GM12892 (cell line): ENCODE results near the gene IGDCC3.

ENCODE experiments used
- DNase-seq: peaks from one replicate; pipeline ENCODE4 v3.0.0; 2011; ENCODE audit not compliant: insufficient read length
- FAIRE-seq: peaks from 2 replicates; lab custom pipeline; 2011; peaks lifted over from hg19 to GRCh38; lab: Jason Lieb, UNC
- POLR2A ChIP-seq: IDR thresholded peaks from 2 replicates; pipeline ENCODE4 v1.6.1; 2011; ENCODE audit warnings: low read depth, low read length, control low read depth
- POLR2AphosphoS5 ChIP-seq: IDR thresholded peaks from 2 replicates; pipeline ENCODE4 v1.6.1; 2011; ENCODE audit warnings: low read depth, low read length, control low read depth
- TAF1 ChIP-seq: IDR thresholded peaks from 2 replicates; pipeline ENCODE4 v1.6.1; 2011; ENCODE audit warnings: low read depth, mild to moderate bottlenecking, control low read depth, low read length, borderline replicate concordance

Gene IGDCC3

DNA sequence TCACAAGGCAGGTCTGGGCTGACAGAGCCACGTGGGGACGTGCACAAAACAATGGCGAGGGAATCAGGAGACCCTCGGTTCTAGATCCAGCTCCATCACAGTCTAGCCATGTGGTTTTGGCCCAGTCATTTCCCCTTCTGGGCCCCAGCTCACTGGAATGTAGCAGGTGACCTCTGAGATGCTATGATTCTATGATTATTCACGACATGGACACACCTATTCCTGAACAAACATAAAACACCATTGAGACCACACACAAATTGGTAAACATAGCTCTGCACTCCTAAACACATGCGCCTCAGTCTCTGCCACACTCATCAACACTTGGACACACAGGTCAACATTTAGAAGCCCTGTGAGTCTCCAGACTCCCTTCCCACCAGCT lies 36.0 kb upstream of the IGDCC3 start:
- DNase-seq (no peak), FAIRE-seq (no peak)
- TF ChIP-seq POLR2A (no peak), TAF1 (no peak), POLR2AphosphoS5 (no peak)

DNA sequence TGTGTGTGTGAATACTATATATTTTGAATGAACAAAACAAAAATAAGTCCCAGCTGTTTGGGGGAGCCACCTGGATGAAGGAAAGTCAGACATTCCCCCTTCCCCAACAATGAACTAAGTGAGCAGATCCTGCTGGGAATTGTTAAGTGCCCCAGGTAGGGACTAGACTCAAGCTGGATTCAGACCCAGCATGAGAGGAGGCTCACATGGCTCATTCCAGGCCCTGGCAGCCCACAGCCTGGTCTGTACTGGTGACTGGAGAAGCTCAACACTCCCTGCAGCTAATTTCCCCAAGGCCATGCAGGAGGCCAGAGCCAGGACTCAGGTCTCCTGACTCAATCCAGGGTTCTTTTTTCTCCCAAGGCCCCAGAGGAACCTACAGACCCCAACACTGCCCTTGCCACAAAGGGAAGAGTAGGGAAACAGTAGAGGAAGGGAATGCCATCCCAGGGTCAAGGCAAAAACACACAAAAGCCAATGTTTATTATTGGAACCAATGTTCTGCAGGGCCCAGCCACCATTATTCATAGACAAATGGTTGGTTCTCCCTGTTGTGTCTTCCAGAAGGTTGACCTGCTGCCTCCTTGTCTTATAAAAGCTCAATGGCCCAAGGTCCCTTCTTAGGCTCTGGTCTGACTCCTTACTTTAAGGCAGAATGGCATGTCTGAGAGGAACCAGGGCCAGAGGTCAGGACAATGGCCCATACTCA lies 35.4 kb upstream of the IGDCC3 start:
- no peak for FAIRE-seq
- no peak for DNase-seq
- no peak for TF ChIP-seq TAF1
- TF ChIP-seq POLR2A = no peak
- TF ChIP-seq POLR2AphosphoS5 = no peak

DNA sequence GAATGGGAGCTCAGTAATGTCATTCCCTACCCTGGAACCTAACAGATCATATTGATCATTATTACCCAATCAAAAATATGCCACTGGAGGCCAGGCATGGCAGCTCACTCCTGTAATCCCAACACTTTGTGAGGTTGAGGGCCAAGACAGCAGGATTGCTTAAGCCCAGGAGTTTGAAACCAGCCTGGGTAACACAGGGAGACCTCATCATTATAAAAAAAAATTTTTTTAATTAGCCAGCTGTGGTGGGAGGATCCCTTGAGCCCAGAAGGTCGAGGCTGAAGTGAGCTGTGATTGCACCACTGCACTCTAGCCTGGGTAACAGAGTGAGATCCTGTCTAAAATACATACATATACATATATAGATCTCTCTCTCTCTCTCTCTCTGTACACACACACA lies 34.8 kb upstream of the IGDCC3 start:
- DNase-seq = no peak
- TF ChIP-seq POLR2A = no peak
- no peak for TF ChIP-seq TAF1
- no peak for TF ChIP-seq POLR2AphosphoS5
- FAIRE-seq = no peak

DNA sequence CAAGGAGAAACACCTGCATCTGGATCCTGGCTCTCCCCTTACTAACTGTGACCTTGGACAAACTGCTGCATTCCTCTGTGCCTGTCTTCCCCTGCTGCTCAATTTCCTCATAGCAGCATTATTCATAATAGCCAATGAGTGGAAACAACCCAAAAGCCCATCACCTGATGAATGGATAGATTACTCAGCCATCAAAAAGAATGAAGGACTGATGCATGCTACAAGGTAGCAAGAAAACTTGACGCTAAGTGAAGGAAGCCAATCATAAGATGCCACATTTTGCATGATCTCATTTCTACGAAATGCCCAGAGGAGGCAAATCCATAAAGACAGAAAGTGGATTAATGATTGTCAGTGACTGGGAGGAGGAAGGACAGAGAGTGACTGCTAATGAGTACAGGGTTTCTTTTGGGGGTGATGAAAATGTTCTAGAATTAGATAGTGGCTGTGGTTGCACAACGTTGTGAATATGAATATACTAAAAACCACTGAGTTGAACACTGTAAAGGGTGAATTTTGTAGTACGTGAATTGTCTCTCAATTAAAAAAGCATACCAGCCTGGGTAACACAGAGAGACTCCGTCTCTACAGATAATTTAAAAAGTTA lies 33.8 kb upstream of the IGDCC3 start:
- TF ChIP-seq TAF1 (no peak), POLR2A (no peak)
- FAIRE-seq (no peak), DNase-seq (no peak)

DNA sequence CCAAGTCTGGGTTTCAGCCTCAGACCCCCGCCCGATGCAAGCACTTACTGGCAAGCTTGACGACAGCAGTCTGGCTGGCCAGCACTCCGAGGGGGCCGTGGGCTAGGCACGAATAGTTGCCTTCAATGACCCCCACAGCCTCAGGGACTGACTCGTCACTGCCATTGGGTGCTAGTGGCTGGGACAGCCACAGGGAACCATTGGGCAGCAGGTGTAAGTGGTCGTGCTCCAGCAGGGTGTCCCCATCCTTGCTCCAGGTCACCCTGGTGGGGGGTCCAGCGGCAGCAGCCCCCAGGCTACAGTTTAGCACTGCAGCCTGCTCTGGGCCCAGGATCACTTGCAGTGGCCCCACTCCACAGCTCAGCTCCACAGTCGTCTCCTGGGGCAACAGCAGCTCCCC lies 33.2 kb upstream of the IGDCC3 start:
- DNase-seq (no peak), FAIRE-seq (no peak)
- no peak for TF ChIP-seq TAF1
- no peak for TF ChIP-seq POLR2A
- TF ChIP-seq POLR2AphosphoS5 = no peak

DNA sequence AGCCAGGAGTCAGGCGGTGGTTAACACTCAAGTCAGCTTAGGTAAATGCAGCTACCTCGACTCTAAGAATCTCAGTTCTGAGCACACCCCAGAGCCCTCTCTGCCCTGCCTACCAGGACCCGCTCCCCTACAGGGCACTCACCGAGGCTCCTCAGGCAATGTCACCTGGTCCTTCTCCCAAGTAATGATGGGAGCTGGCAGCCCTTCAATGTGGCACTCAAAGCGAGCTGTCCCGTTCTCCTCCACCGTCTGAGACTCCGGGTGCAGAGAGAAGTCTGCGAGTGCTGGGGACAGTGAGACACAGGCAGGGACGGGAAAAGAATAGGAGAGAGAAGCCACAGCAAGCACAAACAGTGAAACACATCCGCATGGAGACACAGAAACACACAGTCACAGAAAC lies 32.2 kb upstream of the IGDCC3 start:
- FAIRE-seq = no peak
- TF ChIP-seq POLR2AphosphoS5 = no peak
- TF ChIP-seq TAF1 = no peak
- TF ChIP-seq POLR2A = no peak
- no peak for DNase-seq

DNA sequence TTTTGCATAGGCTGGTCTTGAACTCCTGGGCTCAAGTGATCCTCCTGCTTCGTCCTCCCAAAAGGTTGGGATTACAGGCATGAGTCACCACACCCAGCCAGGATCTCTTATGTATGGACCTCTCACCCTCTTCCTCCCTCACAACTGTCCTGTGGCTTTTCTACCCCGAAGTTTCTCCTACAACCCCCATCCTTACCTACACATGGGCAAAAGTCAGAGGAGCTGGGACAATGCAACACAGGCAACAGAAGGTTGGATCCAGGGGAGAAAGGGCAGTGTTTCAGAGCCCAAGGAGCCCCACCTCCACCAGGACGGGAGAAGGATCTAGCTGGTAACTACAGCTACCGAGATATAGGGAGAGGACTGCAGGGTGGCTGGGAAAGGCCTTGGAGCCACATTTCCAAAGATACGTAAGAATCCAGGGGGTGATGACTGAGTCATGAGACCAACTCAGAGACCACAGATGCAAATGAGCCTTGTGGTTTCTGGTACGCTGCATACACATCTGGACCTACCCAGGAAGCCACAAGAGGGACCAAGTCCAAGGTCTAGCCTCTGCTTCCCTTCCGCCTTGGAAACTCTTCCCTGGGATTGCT lies 31.3 kb upstream of the IGDCC3 start:
- TF ChIP-seq POLR2AphosphoS5 = no peak
- TF ChIP-seq TAF1 = no peak
- TF ChIP-seq POLR2A = no peak
- DNase-seq = no peak
- FAIRE-seq = no peak

DNA sequence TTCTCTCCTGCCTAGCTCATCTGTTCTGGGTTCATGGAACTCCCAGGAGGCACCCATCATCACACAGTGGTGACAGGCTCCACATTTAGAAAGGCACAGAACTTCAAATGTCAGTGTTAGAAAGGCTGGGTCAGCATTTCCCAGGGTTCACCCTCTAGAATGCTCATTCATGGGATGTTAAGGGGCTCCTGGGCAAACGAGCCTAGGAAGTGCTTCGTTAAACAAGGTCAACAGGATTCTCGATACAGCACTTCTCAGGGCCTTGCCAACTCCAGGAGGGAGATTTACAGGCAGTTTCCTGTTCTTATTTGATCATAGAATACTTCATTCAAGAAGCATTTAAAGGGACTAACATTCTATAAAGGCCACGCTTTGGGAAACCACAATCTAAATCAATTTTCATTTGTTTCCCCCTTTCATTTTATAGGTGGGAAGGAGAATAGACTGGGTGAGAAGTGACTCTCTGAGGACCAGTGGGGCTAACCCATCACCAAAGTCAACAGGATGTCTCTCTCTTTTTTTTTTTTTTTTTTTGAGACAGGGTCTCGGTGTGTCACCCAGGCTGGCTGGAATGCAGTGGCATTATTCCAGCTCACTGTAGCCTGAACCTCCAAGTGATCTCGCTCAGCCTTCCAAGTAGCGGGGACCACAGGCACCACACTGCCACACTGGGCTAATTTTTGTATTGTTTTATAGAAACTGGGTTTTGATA lies 30.7 kb upstream of the IGDCC3 start:
- no peak for TF ChIP-seq POLR2A
- no peak for TF ChIP-seq TAF1
- TF ChIP-seq POLR2AphosphoS5 = no peak
- FAIRE-seq (no peak), DNase-seq (no peak)

DNA sequence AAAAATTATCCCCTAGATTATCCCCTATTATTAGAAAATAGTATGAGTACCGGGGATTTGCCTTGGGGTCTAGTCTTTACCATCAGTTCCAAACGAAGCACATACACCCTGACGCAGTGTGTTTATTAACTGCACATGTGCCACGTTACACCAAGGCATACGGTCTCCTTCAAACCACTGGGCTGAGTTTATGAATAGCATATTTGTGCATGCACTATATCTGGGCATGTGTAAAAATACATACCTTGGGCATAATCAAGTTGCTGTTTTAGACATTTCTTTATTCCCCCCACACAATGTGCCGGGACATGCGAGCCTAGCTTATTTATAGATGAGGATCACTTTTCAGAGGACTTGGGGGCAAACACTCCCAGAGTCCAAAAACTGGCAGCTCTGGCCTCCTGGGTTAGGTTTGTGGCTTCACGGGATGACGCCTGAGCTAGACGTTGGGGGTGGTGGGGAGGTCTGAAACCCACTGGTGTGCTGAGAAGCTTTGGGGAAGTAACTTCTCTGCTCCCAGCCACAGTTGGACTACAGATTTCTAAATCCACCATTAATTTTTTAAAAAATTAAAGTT lies 28.7 kb upstream of the IGDCC3 start:
- no peak for FAIRE-seq
- DNase-seq = no peak
- TF ChIP-seq TAF1 (no peak), POLR2A (no peak), POLR2AphosphoS5 (no peak)

DNA sequence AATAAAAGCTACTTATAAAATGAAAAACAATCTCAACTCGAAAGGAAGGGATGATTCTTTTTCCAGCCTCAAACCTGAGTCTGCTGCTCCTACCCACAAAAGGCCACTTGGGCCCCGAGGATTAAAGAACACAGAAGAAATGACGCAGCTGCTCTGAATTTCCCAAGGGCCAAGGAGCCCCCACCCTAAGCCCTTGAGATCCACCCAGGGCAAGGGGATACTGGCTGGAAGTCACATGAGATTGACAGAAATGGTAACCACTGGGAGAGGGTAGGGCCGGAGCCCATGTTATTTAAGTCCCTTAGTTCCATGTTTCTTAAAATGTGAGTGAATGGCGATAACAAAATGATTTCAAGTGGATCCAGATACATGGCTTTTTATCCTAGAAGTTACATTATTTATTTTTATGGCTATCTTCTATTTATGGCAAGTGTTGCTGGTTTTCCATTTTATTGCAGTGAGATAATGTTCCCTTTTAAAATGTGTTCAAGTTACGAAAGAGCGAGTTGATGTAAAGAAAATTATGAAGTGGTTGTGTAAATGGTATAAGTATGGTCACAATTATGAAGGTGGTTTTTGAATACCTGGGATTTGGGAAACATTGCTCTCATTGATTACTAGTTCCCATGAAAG lies 28.1 kb upstream of the IGDCC3 start:
- FAIRE-seq = no peak
- DNase-seq = no peak
- TF ChIP-seq TAF1 (no peak), POLR2AphosphoS5 (no peak), POLR2A (no peak)

DNA sequence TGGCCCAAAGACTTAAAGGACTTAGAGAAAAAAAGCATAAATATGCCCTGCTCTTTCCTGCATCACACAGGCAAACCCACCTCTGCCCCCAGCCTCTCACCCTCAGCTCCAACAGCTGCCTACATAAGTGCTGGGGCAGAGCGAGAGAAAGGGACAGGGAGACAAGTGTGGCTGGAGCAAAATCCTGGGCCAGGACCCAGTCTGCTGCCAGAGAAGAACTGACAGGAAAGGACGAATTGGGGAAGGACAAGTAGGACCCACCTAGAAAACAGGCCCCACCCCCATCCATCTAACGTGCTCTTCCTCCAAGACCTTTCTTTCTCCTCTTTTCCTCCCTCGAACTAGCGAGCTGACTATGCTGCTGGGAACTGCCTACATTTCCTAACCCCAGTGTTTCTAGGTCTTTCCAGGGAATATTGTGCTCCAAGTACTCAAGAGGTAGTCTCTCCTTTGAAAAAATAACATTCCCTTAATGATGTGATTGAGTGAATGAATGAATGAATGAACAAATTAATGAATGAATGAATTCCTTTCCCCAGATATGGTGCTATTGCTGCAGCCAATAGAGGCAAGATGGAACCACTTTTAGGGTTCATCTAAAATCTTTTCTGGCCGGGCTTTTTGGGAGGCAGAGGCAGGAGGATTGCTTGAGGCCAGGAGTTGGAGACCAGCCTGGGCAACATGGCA lies 26.5 kb upstream of the IGDCC3 start:
- TF ChIP-seq POLR2A (no peak), POLR2AphosphoS5 (no peak), TAF1 (no peak)
- no peak for DNase-seq
- no peak for FAIRE-seq
